Gastroesophageal sphincter (tissue), 3 donors: Measurements from ENCODE around the gene KIF5C.

ENCODE experiments used
- POLR2A ChIP-seq, 2 donors: fragments of 450-650 bp; IDR thresholded peaks; one replicate each; pipeline ENCODE4 v1.6.1; 2017; ENCODE audit warnings: antibody characterized with exemption in 2 of 2, mild to moderate bottlenecking in 2 of 2, moderate library complexity in 1 of 2
- POLR2AphosphoS5 ChIP-seq: sonication (generic); formaldehyde crosslinking; IDR thresholded peaks from one replicate; pipeline ENCODE4 v1.6.1; 2017; ENCODE audit warnings: antibody characterized with exemption
- TF ChIP-seq, protein P1 (sequence below), 4 experiments: fragments of 200-600 bp in 2 of 4; fragments of 450-650 bp in 2 of 4; sonication (generic) in 1 of 4; IDR thresholded peaks; one replicate each; pipeline ENCODE4 v1.5.1; 2017 to 2019; ENCODE audit warnings: antibody characterized with exemption in 4 of 4, mild to moderate bottlenecking in 2 of 4, moderate library complexity in 2 of 4

- TF ChIP-seq, protein P1, sequence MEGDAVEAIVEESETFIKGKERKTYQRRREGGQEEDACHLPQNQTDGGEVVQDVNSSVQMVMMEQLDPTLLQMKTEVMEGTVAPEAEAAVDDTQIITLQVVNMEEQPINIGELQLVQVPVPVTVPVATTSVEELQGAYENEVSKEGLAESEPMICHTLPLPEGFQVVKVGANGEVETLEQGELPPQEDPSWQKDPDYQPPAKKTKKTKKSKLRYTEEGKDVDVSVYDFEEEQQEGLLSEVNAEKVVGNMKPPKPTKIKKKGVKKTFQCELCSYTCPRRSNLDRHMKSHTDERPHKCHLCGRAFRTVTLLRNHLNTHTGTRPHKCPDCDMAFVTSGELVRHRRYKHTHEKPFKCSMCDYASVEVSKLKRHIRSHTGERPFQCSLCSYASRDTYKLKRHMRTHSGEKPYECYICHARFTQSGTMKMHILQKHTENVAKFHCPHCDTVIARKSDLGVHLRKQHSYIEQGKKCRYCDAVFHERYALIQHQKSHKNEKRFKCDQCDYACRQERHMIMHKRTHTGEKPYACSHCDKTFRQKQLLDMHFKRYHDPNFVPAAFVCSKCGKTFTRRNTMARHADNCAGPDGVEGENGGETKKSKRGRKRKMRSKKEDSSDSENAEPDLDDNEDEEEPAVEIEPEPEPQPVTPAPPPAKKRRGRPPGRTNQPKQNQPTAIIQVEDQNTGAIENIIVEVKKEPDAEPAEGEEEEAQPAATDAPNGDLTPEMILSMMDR (IDR thresholded peaks at IDR 0.05) = no peak
- no peak for TF ChIP-seq POLR2A (IDR thresholded peaks at IDR 0.05)
- no peak for TF ChIP-seq POLR2AphosphoS5
These were observed 53.4 kb downstream of the KIF5C start for GRCh38 chr2:148928395-148928794.
